Endodermal cell (in vitro differentiated cells): ENCODE data around the gene GOLGA8B. TPM values are rescaled to one million over a fixed set of nuclear protein-coding genes. Genes with fewer than 3 reads are reported as not detected.
"Not testable (repeated sequence)": the region's sequence is repeated elsewhere in the genome, so short reads cannot be mapped to it uniquely, and the experiment has no call there.

ENCODE experiments used
- DNase-seq: peaks from one replicate; pipeline ENCODE4 v3.0.0-alpha.2; 2017
- H3K27ac ChIP-seq: 2 replicates; pipeline ENCODE4 v1.5.1; 2013; ENCODE audit warnings: mild to moderate bottlenecking, low read depth, low read length, moderate library complexity
- H3K27me3 ChIP-seq: 2 replicates; pipeline ENCODE4 v1.6.1; 2013; ENCODE audit warnings: mild to moderate bottlenecking, low read length, moderate library complexity; ENCODE audit not compliant: insufficient read depth, control insufficient read depth, poor library complexity, severe bottlenecking
- H3K36me3 ChIP-seq: 2 replicates; pipeline ENCODE4 v1.7.0; 2013; ENCODE audit warnings: mild to moderate bottlenecking, low read length, moderate library complexity; ENCODE audit not compliant: control insufficient read depth, insufficient read depth
- H3K4me1 ChIP-seq: one replicate; pipeline ENCODE4 v1.7.0; 2013; ENCODE audit warnings: low read length; ENCODE audit not compliant: control insufficient read depth, insufficient read depth
- H3K4me3 ChIP-seq: 2 replicates; pipeline ENCODE4 v1.5.1; 2013; ENCODE audit warnings: mild to moderate bottlenecking, low read length, moderate library complexity
- H3K9ac ChIP-seq: 2 replicates; pipeline ENCODE4 v1.6.1; 2013; ENCODE audit warnings: mild to moderate bottlenecking, low read length, moderate library complexity; ENCODE audit not compliant: poor library complexity, severe bottlenecking; ENCODE audit errors: extremely low read depth
- H3K9me3 ChIP-seq: 2 replicates; pipeline ENCODE4 v1.6.1; 2013; ENCODE audit warnings: mild to moderate bottlenecking, low read length, moderate library complexity; ENCODE audit not compliant: control insufficient read depth
- H3K27ac Mint-ChIP-seq: 2 replicates; pipeline ENCODE4 v1.8.0; 2020; ENCODE audit warnings: mixed read lengths
- H3K27me3 Mint-ChIP-seq: 2 replicates; pipeline ENCODE4 v1.8.0; 2021; ENCODE audit warnings: mild to moderate bottlenecking, mixed read lengths; ENCODE audit not compliant: insufficient read depth
- H3K36me3 Mint-ChIP-seq: 2 replicates; pipeline ENCODE4 v1.8.0; 2020; ENCODE audit warnings: low read depth, mixed read lengths
- H3K4me1 Mint-ChIP-seq: 2 replicates; pipeline ENCODE4 v1.8.0; 2020; ENCODE audit warnings: mixed read lengths
- H3K4me3 Mint-ChIP-seq: 2 replicates; pipeline ENCODE4 v1.8.0; 2020; ENCODE audit warnings: mild to moderate bottlenecking, moderate library complexity, mixed read lengths
- H3K9me3 Mint-ChIP-seq: 2 replicates; pipeline ENCODE4 v1.8.0; 2020; ENCODE audit warnings: mild to moderate bottlenecking, mixed read lengths
- WGBS, 2 experiments: methylation state at CpG; one replicate each; pipeline versions ENCODE4 v1.1.5 to v1.1.7; 2013; ENCODE audit warnings: missing lambda C conversion rate in 2 of 2, mixed read lengths in 1 of 2; ENCODE audit not compliant: insufficient coverage in 1 of 2, insufficient read length in 1 of 2; 5-methylcytosine and 5-hydroxymethylcytosine counted together
- total RNA-seq, 2 donors: library from RNA; stranded (reverse); fragmentation: NEBNext Ultra II Directional in 1 of 2; extraction: Animal tissue kit (Norgen Biotek cat#: 25700) in 1 of 2; gene quantifications; 2 replicates in 1 of 2; 3 replicates in 1 of 2; pipeline ENCODE4 v1.2.1, GENCODE V29; 2021

Gene GOLGA8B
- total RNA-seq, 2 donors from 2014 or later, result 74.9 to 98.6 TPM

DNA sequence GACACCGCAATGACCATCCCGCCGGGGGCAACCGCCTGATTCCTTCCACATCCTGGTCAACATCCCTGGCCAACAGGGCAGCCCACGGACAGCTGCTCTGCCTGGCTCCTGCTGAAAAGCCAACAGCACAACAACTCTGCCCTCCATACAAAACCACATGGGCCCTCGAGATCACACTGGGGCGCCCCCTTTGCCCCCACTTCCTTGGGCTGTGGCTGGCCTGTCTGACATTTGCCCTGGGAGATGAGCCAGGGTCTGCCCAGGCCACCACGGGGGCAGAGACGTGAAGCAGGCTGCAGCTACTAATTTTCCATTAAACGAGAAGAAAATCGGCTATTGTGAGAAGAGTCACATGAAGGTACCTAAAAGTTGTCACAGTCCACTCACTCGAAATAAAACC is 16.3 kb downstream of the GOLGA8B start:
- peaks cover 13% of the 10 kb centered on the region for H3K36me3 Mint-ChIP-seq
- not testable (repeated sequence) for H3K4me1 Mint-ChIP-seq, H3K4me1 ChIP-seq, DNase-seq, H3K27me3 ChIP-seq, H3K27me3 Mint-ChIP-seq, H3K27ac ChIP-seq, H3K4me3 ChIP-seq, H3K9ac ChIP-seq, H3K4me3 Mint-ChIP-seq, H3K36me3 ChIP-seq, H3K27ac Mint-ChIP-seq, H3K9me3 ChIP-seq, H3K9me3 Mint-ChIP-seq
- 91 to 94% methylated on average over 2 to 6 of the region's 12 CpGs for WGBS, 2 experiments

DNA sequence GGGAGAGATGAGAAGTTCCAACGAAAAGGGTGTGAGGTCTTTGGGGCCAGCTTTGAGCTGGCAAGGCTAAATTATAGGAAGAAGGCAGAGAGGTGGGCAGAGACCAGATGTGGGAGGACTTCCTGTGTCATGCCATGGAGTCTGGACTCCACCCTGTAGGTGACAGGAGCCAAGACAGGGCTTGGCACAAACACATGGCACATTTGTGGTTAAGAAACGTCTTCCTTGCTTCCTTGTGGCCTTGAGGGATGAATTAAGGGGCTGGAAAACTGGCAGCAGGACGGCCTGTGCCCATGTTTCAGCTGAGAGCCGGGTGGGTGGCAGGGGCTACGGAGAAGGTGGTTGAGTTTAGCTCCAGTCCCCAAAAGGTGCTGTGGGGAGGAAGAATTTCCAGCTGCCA is 18.7 kb downstream of the GOLGA8B start:
- H3K4me1 ChIP-seq, H3K4me3 ChIP-seq, H3K4me1 Mint-ChIP-seq, H3K27ac Mint-ChIP-seq, H3K27me3 ChIP-seq, DNase-seq, H3K36me3 ChIP-seq, H3K27me3 Mint-ChIP-seq, H3K9me3 Mint-ChIP-seq, H3K27ac ChIP-seq, H3K4me3 Mint-ChIP-seq, H3K9ac ChIP-seq, H3K9me3 ChIP-seq: not testable (repeated sequence)
- 89 to 94% methylated on average over 3 to 5 of the region's 5 CpGs for WGBS, 2 experiments
- H3K36me3 Mint-ChIP-seq, result peaks cover 13% of the 10 kb centered on the region

DNA sequence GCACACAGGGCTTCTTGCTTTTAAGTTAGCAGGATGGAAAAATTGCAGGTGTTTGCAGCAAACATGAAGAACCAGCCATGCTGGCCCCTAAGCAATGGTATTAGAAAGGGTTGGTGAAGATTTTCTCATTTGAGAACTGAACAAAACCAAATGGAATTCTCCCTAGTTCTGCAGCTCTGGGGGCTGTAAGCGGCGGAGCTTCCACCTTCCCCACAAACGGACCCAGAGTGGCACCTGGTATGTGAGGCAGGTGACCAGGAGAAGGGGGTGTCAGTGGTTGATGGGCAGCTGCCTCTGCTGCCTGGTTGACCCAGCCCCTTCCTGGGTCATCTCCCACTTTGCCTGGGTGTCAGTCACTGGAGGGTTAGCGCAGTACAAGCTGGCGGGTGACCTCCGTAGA is 22.6 kb downstream of the GOLGA8B start:
- not testable (repeated sequence) for H3K27me3 ChIP-seq, DNase-seq, H3K27ac ChIP-seq, H3K9me3 ChIP-seq, H3K36me3 Mint-ChIP-seq, H3K4me1 Mint-ChIP-seq, H3K4me3 ChIP-seq, H3K36me3 ChIP-seq, H3K9me3 Mint-ChIP-seq, H3K4me1 ChIP-seq, H3K9ac ChIP-seq, H3K27me3 Mint-ChIP-seq, H3K4me3 Mint-ChIP-seq, H3K27ac Mint-ChIP-seq
- 100% methylated on average over 2 of the region's 6 CpGs; no CpG with 5 or more reads in 1 of the 2 experiments for WGBS, 2 experiments

DNA sequence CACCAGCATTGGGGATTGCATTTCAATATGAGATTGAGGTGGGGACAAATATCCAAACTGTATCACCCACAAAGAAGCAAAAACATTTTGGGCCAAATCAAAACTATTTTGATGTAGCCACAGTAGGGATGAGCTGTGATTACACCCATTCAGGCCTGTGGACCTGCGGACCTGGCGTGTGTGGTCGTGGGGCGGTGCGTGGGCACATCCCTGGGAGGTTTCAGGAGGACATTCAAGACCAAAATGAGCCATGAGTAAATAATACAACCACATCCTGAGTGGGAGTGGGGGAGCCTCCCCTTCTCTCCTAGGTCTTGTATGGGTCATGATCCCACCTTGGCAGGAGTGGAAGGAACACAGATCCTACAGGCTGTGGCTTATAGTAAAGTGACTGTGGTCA is 23.7 kb downstream of the GOLGA8B start:
- H3K4me3 ChIP-seq, H3K4me1 ChIP-seq, H3K9me3 Mint-ChIP-seq, H3K9ac ChIP-seq, DNase-seq, H3K9me3 ChIP-seq, H3K4me1 Mint-ChIP-seq, H3K27ac ChIP-seq, H3K36me3 Mint-ChIP-seq, H3K36me3 ChIP-seq, H3K27me3 Mint-ChIP-seq, H3K27me3 ChIP-seq, H3K4me3 Mint-ChIP-seq, H3K27ac Mint-ChIP-seq: not testable (repeated sequence)
- WGBS, 2 experiments, result 96% methylated on average over 5 of the region's 5 CpGs; no CpG with 5 or more reads in 1 of the 2 experiments

DNA sequence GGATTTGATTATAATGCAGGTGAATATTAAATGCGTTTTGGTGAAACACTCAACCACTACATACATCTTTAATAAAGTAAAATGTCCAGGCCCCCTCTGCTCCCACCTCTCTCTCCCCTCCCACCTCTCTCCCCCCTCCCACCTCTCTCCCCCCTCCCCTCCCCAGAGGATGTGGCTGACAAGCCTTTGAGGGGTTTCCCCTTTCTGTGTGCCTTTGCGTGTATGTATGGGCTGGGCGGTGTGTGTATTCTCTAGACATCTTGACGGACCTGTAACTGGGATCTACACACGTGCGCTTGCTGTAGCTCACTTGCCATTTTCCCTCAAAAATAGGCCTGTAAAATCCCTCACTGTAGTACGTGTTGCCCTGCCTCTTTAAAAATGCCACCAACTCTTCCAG is 28.3 kb downstream of the GOLGA8B start:
- H3K27ac ChIP-seq, H3K4me3 ChIP-seq, H3K4me1 ChIP-seq, DNase-seq, H3K9ac ChIP-seq, H3K9me3 ChIP-seq, H3K36me3 Mint-ChIP-seq, H3K27ac Mint-ChIP-seq, H3K4me1 Mint-ChIP-seq, H3K4me3 Mint-ChIP-seq, H3K36me3 ChIP-seq, H3K9me3 Mint-ChIP-seq, H3K27me3 Mint-ChIP-seq, H3K27me3 ChIP-seq: not testable (repeated sequence)
- WGBS, 2 experiments, result no CpG with 5 or more reads among the region's 7 CpGs

DNA sequence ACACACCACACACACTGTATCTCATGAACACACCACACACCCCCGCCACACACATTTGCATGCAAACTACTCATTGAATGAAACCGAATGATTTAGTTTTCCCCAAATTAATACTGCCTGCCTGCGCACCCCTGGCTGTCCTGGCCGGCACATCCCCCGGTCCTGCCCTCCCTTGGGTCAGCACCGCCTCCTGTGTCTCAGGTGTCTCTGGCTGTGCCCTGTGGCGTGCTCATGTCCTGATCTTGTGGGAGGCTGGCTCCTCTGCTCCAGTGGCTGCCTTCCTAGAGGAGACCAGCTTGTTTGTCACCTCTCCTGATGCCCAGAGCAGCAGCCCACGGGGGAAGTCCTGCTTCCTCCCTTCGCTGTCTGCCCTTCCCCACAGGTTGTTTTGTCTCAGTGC is 28.7 kb downstream of the GOLGA8B start:
- no CpG with 5 or more reads among the region's 9 CpGs for WGBS, 2 experiments
- H3K9me3 ChIP-seq, H3K27me3 Mint-ChIP-seq, H3K27ac ChIP-seq, H3K4me1 Mint-ChIP-seq, H3K4me1 ChIP-seq, H3K36me3 Mint-ChIP-seq, DNase-seq, H3K4me3 Mint-ChIP-seq, H3K36me3 ChIP-seq, H3K9me3 Mint-ChIP-seq, H3K27ac Mint-ChIP-seq, H3K9ac ChIP-seq, H3K4me3 ChIP-seq, H3K27me3 ChIP-seq: not testable (repeated sequence)

DNA sequence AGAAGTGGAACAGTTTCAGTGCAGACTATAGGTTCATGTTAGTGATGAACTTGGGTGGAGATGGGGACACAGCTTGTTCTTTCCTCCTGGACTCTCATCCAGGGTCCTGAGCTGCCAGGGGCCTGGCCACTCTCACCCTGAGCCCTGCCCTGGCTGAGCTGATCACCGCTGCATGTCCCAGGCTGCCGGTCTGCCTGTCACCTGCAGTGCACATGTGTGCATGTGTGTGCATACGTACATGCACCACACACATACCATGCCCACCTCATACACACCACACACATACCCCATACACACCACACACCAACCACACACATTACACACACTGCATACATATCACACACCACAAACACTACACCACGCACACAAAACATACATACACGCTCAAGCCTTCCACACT is 29.3 kb downstream of the GOLGA8B start:
- H3K27ac Mint-ChIP-seq, H3K4me1 ChIP-seq, DNase-seq, H3K4me1 Mint-ChIP-seq, H3K9ac ChIP-seq, H3K9me3 Mint-ChIP-seq, H3K4me3 Mint-ChIP-seq, H3K27me3 Mint-ChIP-seq, H3K27me3 ChIP-seq, H3K27ac ChIP-seq, H3K36me3 ChIP-seq, H3K4me3 ChIP-seq, H3K9me3 ChIP-seq, H3K36me3 Mint-ChIP-seq: not testable (repeated sequence)
- 93% methylated on average over 2 of the region's 5 CpGs; no CpG with 5 or more reads in 1 of the 2 experiments for WGBS, 2 experiments
